ENCODE measurements around the gene RLN1. TPM values are rescaled to one million over a fixed set of nuclear protein-coding genes. Genes with fewer than 3 reads are reported as not detected.
"Not testable (repeated sequence)": the region's sequence is repeated elsewhere in the genome, so short reads cannot be mapped to it uniquely, and the experiment has no call there.

Gene RLN1
- polyA plus RNA-seq, 1 of the 3 experiments (the other 2 are of a cell fraction): 0.23 TPM

- TF ChIP-seq REST (IDR thresholded peaks at IDR 0.05; ENCODE audit: low read depth, low read length) (no peak), RFX5 (IDR thresholded peaks at IDR 0.05; ENCODE audit: low read length) (no peak), POLR2AphosphoS5 (IDR thresholded peaks at IDR 0.05; ENCODE audit: low read depth, low read length) (no peak), TAF1 (IDR thresholded peaks at IDR 0.05; ENCODE audit: borderline replicate concordance, low read depth, low read length) (no peak), FOXM1 (IDR thresholded peaks at IDR 0.05; ENCODE audit: low read depth) (no peak), MAX (IDR thresholded peaks at IDR 0.05; ENCODE audit: low read depth) (no peak), EP300 (IDR thresholded peaks at IDR 0.05; ENCODE audit: borderline replicate concordance in 1 of 2, low read depth in 1 of 2, low read length in 1 of 2) (no peak), SIN3A (IDR thresholded peaks at IDR 0.05; ENCODE audit: borderline replicate concordance, low read depth, low read length) (no peak), RAD21 (IDR thresholded peaks at IDR 0.05; ENCODE audit: low read length) (no peak), ELF1 (IDR thresholded peaks at IDR 0.05) (no peak), NFIC (IDR thresholded peaks at IDR 0.05; ENCODE audit: borderline replicate concordance) (no peak), YY1 (IDR thresholded peaks at IDR 0.05; ENCODE audit: low read depth) (no peak), GABPA (IDR thresholded peaks at IDR 0.05; ENCODE audit: low read depth) (no peak), NRF1 (IDR thresholded peaks at IDR 0.05; ENCODE audit: low read depth, low read length) (no peak)
Measured at GRCh38 chr9:5321058-5321457, 18.6 kb downstream of the RLN1 start (continued).

- H3K4me2 ChIP-seq; H3K4me1 ChIP-seq (ENCODE audit: control insufficient read depth in 1 of 2, insufficient read depth in 2 of 2, low read depth in 1 of 2, low read length in 1 of 2); H3K79me2 ChIP-seq (ENCODE audit: insufficient read depth); H3K9me2 ChIP-seq; H2AFZ ChIP-seq (ENCODE audit: low read depth); POLR2A ChIA-PET; H3K36me3 ChIP-seq (replicated peaks in 1 of 2; ENCODE audit: control insufficient read depth in 1 of 2, insufficient read depth in 2 of 2, low read length in 1 of 2); CTCF ChIA-PET; H4K20me1 ChIP-seq (ENCODE audit: insufficient read depth); H3K4me3 ChIP-seq (ENCODE audit: low read depth in 2 of 2, low read length in 1 of 2); H3K27ac ChIP-seq (ENCODE audit: low read depth in 2 of 2, low read length in 1 of 2); H3K27me3 ChIP-seq (ENCODE audit: insufficient read depth); H3K9me3 ChIP-seq; H3K9ac ChIP-seq; DNase-seq; H3F3A ChIP-seq (replicated peaks; ENCODE audit: insufficient read depth): not testable (repeated sequence)
- WGBS (ENCODE audit: low lambda C conversion rate): 93% methylated on average over 1 of the region's 1 CpG
Measured at GRCh38 chr9:5316406-5316805, 23.3 kb downstream of the RLN1 start.
